Left ventricle myocardium inferior (tissue), 1 donor: ENCODE data around the gene TOR1AIP2. TPM values are rescaled to one million over a fixed set of nuclear protein-coding genes. Genes with fewer than 3 reads are reported as not detected.
A peak's percentile ranks its signal among the peaks of the same experiment; 100 is the strongest.

Experiments used
- DNase-seq: peaks from one replicate; pipeline ENCODE4 v3.0.0-alpha.2; 2020
- H3K27ac ChIP-seq: fragments of 200-600 bp; replicated peaks from 2 replicates; pipeline ENCODE4 v1.8.0; 2021
- H3K27me3 ChIP-seq: fragments of 200-600 bp; 2 replicates; pipeline ENCODE4 v1.8.0; 2021; ENCODE audit warnings: low read depth
- H3K36me3 ChIP-seq: fragments of 200-600 bp; 2 replicates; pipeline ENCODE4 v1.8.0; 2021
- H3K4me1 ChIP-seq: fragments of 200-600 bp; 2 replicates; pipeline ENCODE4 v1.8.0; 2021
- H3K4me3 ChIP-seq: fragments of 200-600 bp; 2 replicates; pipeline ENCODE4 v1.8.0; 2021; ENCODE audit warnings: mild to moderate bottlenecking, moderate library complexity
- H3K9me3 ChIP-seq: fragments of 200-600 bp; replicated peaks from 2 replicates; pipeline ENCODE4 v1.8.0; 2021
- intact Hi-C: fragments of 100-400 bp; cut with micrococcal nuclease; formaldehyde crosslinking; loops from one replicate; pipeline ENCODE4 v1.11.0; 2022
- total RNA-seq: library from RNA; stranded (reverse); fragmentation: NEBNext Ultra II Directional; extraction: Animal tissue kit (Norgen Biotek cat#: 25700); gene quantifications from one replicate; pipeline ENCODE4 v1.2.1, GENCODE V29; 2021
- TF ChIP-seq, protein P1 (sequence below): fragments of 200-600 bp; IDR thresholded peaks from 2 replicates; pipeline ENCODE4 v1.8.0; 2021; ENCODE audit warnings: antibody characterized with exemption, mild to moderate bottlenecking, borderline replicate concordance
- donor health status: DM: no; HTN: yes; CAD: no; lungs with severe emphysema.

The TOR1AIP2 gene
- total RNA-seq, 1 donor from 2014 or later, result 48.1 TPM

- DNase-seq, result no peak
- TF ChIP-seq, protein P1, sequence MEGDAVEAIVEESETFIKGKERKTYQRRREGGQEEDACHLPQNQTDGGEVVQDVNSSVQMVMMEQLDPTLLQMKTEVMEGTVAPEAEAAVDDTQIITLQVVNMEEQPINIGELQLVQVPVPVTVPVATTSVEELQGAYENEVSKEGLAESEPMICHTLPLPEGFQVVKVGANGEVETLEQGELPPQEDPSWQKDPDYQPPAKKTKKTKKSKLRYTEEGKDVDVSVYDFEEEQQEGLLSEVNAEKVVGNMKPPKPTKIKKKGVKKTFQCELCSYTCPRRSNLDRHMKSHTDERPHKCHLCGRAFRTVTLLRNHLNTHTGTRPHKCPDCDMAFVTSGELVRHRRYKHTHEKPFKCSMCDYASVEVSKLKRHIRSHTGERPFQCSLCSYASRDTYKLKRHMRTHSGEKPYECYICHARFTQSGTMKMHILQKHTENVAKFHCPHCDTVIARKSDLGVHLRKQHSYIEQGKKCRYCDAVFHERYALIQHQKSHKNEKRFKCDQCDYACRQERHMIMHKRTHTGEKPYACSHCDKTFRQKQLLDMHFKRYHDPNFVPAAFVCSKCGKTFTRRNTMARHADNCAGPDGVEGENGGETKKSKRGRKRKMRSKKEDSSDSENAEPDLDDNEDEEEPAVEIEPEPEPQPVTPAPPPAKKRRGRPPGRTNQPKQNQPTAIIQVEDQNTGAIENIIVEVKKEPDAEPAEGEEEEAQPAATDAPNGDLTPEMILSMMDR, result no peak
- H3K4me3 ChIP-seq, result no peak overlapping the region
- H3K27me3 ChIP-seq, result peaks cover 5% of the 10 kb centered on the region
- intact Hi-C loops, result no loop called here
- H3K27ac ChIP-seq, result peak overlapping the region; percentile 75
- no peaks in the 10 kb centered on the region for H3K9me3 ChIP-seq
- H3K36me3 ChIP-seq, result no peaks in the 10 kb centered on the region
- H3K4me1 ChIP-seq, result peaks cover 38% of the 10 kb centered on the region
Measured at GRCh38 chr1:179818260-179818659, 59.3 kb downstream of the TOR1AIP2 start.

GRCh38 chr1:179817789-179818188, 59.8 kb downstream of the TOR1AIP2 start:
- intact Hi-C loops, result no loop called here
- H3K9me3 ChIP-seq, result no peaks in the 10 kb centered on the region

GRCh38 chr1:179817056-179817455, 60.5 kb downstream of the TOR1AIP2 start:
- TF ChIP-seq, protein P1, result no peak
- peaks cover 14% of the 10 kb centered on the region for H3K27me3 ChIP-seq
- no peaks in the 10 kb centered on the region for H3K36me3 ChIP-seq
- H3K27ac ChIP-seq, result peak overlapping the region; percentile 75
- no peaks in the 10 kb centered on the region for H3K9me3 ChIP-seq
- intact Hi-C loops, result no loop called here
- H3K4me1 ChIP-seq, result peaks cover 38% of the 10 kb centered on the region
- H3K4me3 ChIP-seq, result no peak overlapping the region
- DNase-seq, result no peak

More at GRCh38 chr1:179817789-179818188, 59.8 kb downstream of the TOR1AIP2 start:
- Histone ChIP-seq H3K27me3 (peaks cover 9% of the 10 kb centered on the region), H3K4me3 (no peak overlapping the region), H3K4me1 (peaks cover 38% of the 10 kb centered on the region), H3K36me3 (no peaks in the 10 kb centered on the region), H3K27ac (peak overlapping the region; percentile 75)
- TF ChIP-seq, protein P1, result no peak
- peak; percentile 78 for DNase-seq

DNA sequence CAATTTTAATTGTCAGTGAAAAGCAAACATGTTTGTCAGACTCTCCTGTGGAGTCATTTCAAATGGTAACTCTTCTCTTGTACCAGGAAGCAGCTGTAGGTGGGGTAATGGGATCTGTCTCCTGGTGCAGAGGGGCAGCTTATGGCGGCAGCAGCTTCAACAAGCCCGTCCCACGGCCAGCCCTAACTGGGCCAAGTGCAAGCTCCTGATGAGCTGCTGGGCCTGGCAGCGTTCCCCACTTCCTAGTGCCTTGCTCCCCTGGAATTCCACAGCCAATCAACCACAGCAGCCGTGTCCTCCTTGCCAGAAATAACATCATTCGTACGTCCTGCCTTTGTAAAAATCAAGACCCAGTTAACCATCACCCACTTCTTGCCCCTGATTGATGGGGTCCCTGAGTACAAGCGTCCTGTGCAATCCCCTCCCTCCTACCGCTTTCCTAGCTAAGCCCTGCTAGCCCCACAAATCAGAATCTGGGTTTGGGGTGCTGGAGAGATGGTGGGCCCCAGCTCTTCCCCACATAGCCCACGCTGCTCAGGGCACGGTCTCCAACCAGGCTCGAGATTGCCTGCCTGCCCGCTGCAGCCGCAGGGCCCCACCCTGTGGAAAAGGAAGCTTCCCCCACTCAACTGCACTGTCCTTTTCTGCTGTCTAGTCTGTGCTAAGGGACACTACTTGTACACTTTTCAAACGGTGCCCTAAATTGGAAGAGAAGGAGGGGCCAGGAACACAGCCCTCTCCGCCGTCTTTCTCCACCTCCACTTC, 61.2 kb downstream of the TOR1AIP2 start:
- H3K4me3 ChIP-seq, result peak overlapping the region; percentile 60
- intact Hi-C loops, result no loop called here
- H3K36me3 ChIP-seq, result no peaks in the 10 kb centered on the region
- peaks cover 38% of the 10 kb centered on the region for H3K4me1 ChIP-seq
- TF ChIP-seq, protein P1, result no peak
- DNase-seq, result peak; percentile 68
- peaks cover 21% of the 10 kb centered on the region for H3K27me3 ChIP-seq
- H3K9me3 ChIP-seq, result no peaks in the 10 kb centered on the region
- peak overlapping the region; percentile 75 for H3K27ac ChIP-seq

GRCh38 chr1:179815641-179816040, 62.0 kb downstream of the TOR1AIP2 start:
- Histone ChIP-seq H3K9me3 (no peaks in the 10 kb centered on the region), H3K27ac (peak overlapping the region; percentile 75), H3K36me3 (no peaks in the 10 kb centered on the region), H3K27me3 (peaks cover 28% of the 10 kb centered on the region), H3K4me3 (peak overlapping the region; percentile 60), H3K4me1 (peaks cover 38% of the 10 kb centered on the region)
- intact Hi-C loops, result loop anchor here (2.0 kb wide), 1 partner anchor 109 kb away; no protein-coding TSS in a partner anchor
- no peak for DNase-seq
- TF ChIP-seq, protein P1, result no peak
